Measurements from ENCODE around the gene ACTN1.

- TF ChIP-seq CTCF (IDR thresholded peaks at IDR 0.05) (no peak; the same call in 1 of the 2 replicates), REST (IDR thresholded peaks at IDR 0.05; ENCODE audit: insufficient read depth in 1 of 2, low read depth in 2 of 2, low read length in 1 of 2) (no peak), POLR2AphosphoS5 (IDR thresholded peaks at IDR 0.05; ENCODE audit: low read depth, low read length) (no peak)
Measured at GRCh38 chr14:69002069-69002468, 23.0 kb upstream of the ACTN1 start.
